Fibroblast of lung (primary cell): ENCODE results near the gene FAM111B.

Experiments used
- CTCF ChIP-seq, 2 donors: IDR thresholded peaks in 1 of 2; conservative IDR thresholded peaks in 1 of 2; 1 replicate in 1 of 2; 2 replicates in 1 of 2; pipeline ENCODE4 v1.5.1; 2011 to 2012; ENCODE audit warnings: low read length in 2 of 2, control low read depth in 1 of 2, inconsistent platforms in 1 of 2, low read depth in 1 of 2, mild to moderate bottlenecking in 1 of 2
- EZH2 ChIP-seq: IDR thresholded peaks from 2 replicates; pipeline ENCODE4 v1.5.1; 2012; ENCODE audit warnings: low read length, control low read depth, mild to moderate bottlenecking; ENCODE audit errors: missing control alignments

- TF ChIP-seq CTCF (conservative IDR thresholded peaks at IDR 0.05 in 1 of 2, IDR thresholded peaks at IDR 0.05 in 1 of 2; ENCODE audit: low read depth in 1 of 2, low read length in 2 of 2) (no peak), EZH2 (no peak)
These were observed 57.0 kb downstream of the FAM111B start for GRCh38 chr11:59164028-59164427.
